H9 (cell line): Measurements from ENCODE around the gene AKAP7. TPM values are rescaled to one million over a fixed set of nuclear protein-coding genes. Genes with fewer than 3 reads are reported as not detected.
A peak's percentile ranks its signal among the peaks of the same experiment; 100 is the strongest.

Source experiments
- DNase-seq: peaks from one replicate; pipeline ENCODE4 v3.0.0-alpha.2; 2017
- H2AFZ ChIP-seq: one replicate; pipeline ENCODE4 v1.6.1; 2013; ENCODE audit warnings: mild to moderate bottlenecking, low read length, control low read depth, moderate library complexity
- H2AK5ac ChIP-seq: 2 replicates; pipeline ENCODE4 v1.6.1; 2013; ENCODE audit warnings: low read length, control low read depth, mixed read lengths; ENCODE audit not compliant: insufficient read length
- H2BK120ac ChIP-seq: one replicate; pipeline ENCODE4 v1.6.1; 2013; ENCODE audit warnings: low read depth, mild to moderate bottlenecking, low read length, control low read depth, inconsistent platforms; ENCODE audit not compliant: poor library complexity, severe bottlenecking
- H2BK12ac ChIP-seq: 2 replicates; pipeline ENCODE4 v1.6.1; 2013; ENCODE audit warnings: low read length, control low read depth, mixed read lengths, low read depth; ENCODE audit not compliant: insufficient read length
- H2BK15ac ChIP-seq: 2 replicates; pipeline ENCODE4 v1.6.1; 2013; ENCODE audit warnings: low read depth, low read length, control low read depth
- H2BK20ac ChIP-seq: one replicate; pipeline ENCODE4 v1.6.1; 2013; ENCODE audit warnings: low read depth, mild to moderate bottlenecking, low read length, control low read depth, inconsistent platforms; ENCODE audit not compliant: poor library complexity, severe bottlenecking
- H2BK5ac ChIP-seq: 2 replicates; pipeline ENCODE4 v1.6.1; 2013; ENCODE audit warnings: low read length, control low read depth, mixed read lengths; ENCODE audit not compliant: insufficient read length
- H3K14ac ChIP-seq: 2 replicates; pipeline ENCODE4 v1.6.1; 2013; ENCODE audit warnings: low read length, control low read depth; ENCODE audit not compliant: insufficient read depth
- H3K18ac ChIP-seq: 2 replicates; pipeline ENCODE4 v1.6.1; 2013; ENCODE audit warnings: low read depth, mild to moderate bottlenecking, mixed read lengths, low read length, control low read depth; ENCODE audit not compliant: insufficient read length
- H3K23ac ChIP-seq: 2 replicates; pipeline ENCODE4 v1.6.1; 2013; ENCODE audit warnings: low read length, control low read depth, mixed read lengths, low read depth; ENCODE audit not compliant: insufficient read length
- H3K23me2 ChIP-seq: 2 replicates; pipeline ENCODE4 v1.6.1; 2013; ENCODE audit warnings: low read depth, mild to moderate bottlenecking, mixed read lengths, low read length, control low read depth; ENCODE audit not compliant: insufficient read length, poor library complexity, severe bottlenecking
- H3K27ac ChIP-seq: 2 replicates; pipeline ENCODE4 v1.5.1; 2013; ENCODE audit warnings: low read length, control low read depth, mixed read lengths, low read depth; ENCODE audit not compliant: insufficient read length
- H3K27me3 ChIP-seq: 2 replicates; pipeline ENCODE4 v1.6.1; 2013; ENCODE audit warnings: low read length, control low read depth, inconsistent platforms; ENCODE audit not compliant: insufficient read depth
- H3K4ac ChIP-seq: 2 replicates; pipeline ENCODE4 v1.6.1; 2013; ENCODE audit warnings: low read depth, mild to moderate bottlenecking, control low read depth, inconsistent platforms, low read length, moderate library complexity
- H3K4me1 ChIP-seq: 2 replicates; pipeline ENCODE4 v1.6.1; 2013; ENCODE audit warnings: low read length, control low read depth, inconsistent platforms; ENCODE audit not compliant: insufficient read depth
- H3K4me2 ChIP-seq: 2 replicates; pipeline ENCODE4 v1.6.1; 2013; ENCODE audit warnings: low read length, control low read depth, mixed read lengths; ENCODE audit not compliant: insufficient read length, insufficient read depth
- H3K56ac ChIP-seq: 2 replicates; pipeline ENCODE4 v1.6.1; 2013; ENCODE audit warnings: low read depth, mild to moderate bottlenecking, mixed read lengths, low read length, control low read depth; ENCODE audit not compliant: insufficient read length
- H3K79me1 ChIP-seq: 2 replicates; pipeline ENCODE4 v1.6.1; 2013; ENCODE audit warnings: low read depth, mild to moderate bottlenecking, moderate library complexity, low read length, control low read depth, inconsistent platforms; ENCODE audit not compliant: insufficient read depth, poor library complexity, severe bottlenecking
- H3K79me2 ChIP-seq: 2 replicates; pipeline ENCODE4 v1.6.1; 2013; ENCODE audit warnings: low read length, control low read depth, inconsistent platforms; ENCODE audit not compliant: insufficient read depth
- H3K9ac ChIP-seq: 2 replicates; pipeline ENCODE4 v1.6.1; 2013; ENCODE audit warnings: low read length, control low read depth, mixed read lengths; ENCODE audit not compliant: insufficient read length; ENCODE audit errors: extremely low read depth
- H3K9me3 ChIP-seq: one replicate; pipeline ENCODE4 v1.6.1; 2013; ENCODE audit warnings: low read depth, low read length, inconsistent platforms; ENCODE audit not compliant: control insufficient read depth
- H3T11ph ChIP-seq: one replicate; pipeline ENCODE4 v1.6.1; 2013; ENCODE audit warnings: mild to moderate bottlenecking, low read length, control low read depth, inconsistent platforms
- H4K20me1 ChIP-seq: one replicate; pipeline ENCODE4 v1.6.1; 2013; ENCODE audit not compliant: control insufficient read depth, insufficient read length, insufficient read depth
- H4K5ac ChIP-seq: 2 replicates; pipeline ENCODE4 v1.6.1; 2013; ENCODE audit warnings: low read depth, mild to moderate bottlenecking, mixed read lengths, low read length, control low read depth; ENCODE audit not compliant: insufficient read length
- H4K8ac ChIP-seq: replicated peaks from 2 replicates; pipeline ENCODE4 v1.6.1; 2013; ENCODE audit warnings: low read length, control low read depth, mixed read lengths, low read depth; ENCODE audit not compliant: insufficient read length
- H4K91ac ChIP-seq: 2 replicates; pipeline ENCODE4 v1.6.1; 2013; ENCODE audit warnings: low read depth, mild to moderate bottlenecking, moderate library complexity, mixed read lengths, low read length, control low read depth; ENCODE audit not compliant: insufficient read length
- H3K27ac Mint-ChIP-seq, 3 experiments: 2 replicates in 2 of 3; 3 replicates in 1 of 3; pipeline ENCODE4 v1.8.0; 2020 to 2021; ENCODE audit warnings: mixed read lengths in 3 of 3, mild to moderate bottlenecking in 1 of 3, moderate library complexity in 1 of 3
- H3K27me3 Mint-ChIP-seq: 2 replicates; pipeline ENCODE4 v1.8.0; 2021; ENCODE audit warnings: low read depth, mild to moderate bottlenecking, moderate library complexity, mixed read lengths
- H3K36me3 Mint-ChIP-seq, 3 experiments: 2 replicates in 2 of 3; 3 replicates in 1 of 3; pipeline ENCODE4 v1.8.0; 2020 to 2021; ENCODE audit warnings: low read depth in 3 of 3, mixed read lengths in 3 of 3; ENCODE audit not compliant: insufficient read depth in 1 of 3
- H3K4me1 Mint-ChIP-seq, 2 experiments: 2 replicates each; pipeline ENCODE4 v1.8.0; 2020; ENCODE audit warnings: mixed read lengths in 2 of 2
- H3K4me3 Mint-ChIP-seq, 2 experiments: 2 replicates in 1 of 2; 3 replicates in 1 of 2; pipeline ENCODE4 v1.8.0; 2020 to 2021; ENCODE audit warnings: mild to moderate bottlenecking in 2 of 2, mixed read lengths in 2 of 2, moderate library complexity in 1 of 2
- H3K9me3 Mint-ChIP-seq, 2 experiments: 2 replicates in 1 of 2; 3 replicates in 1 of 2; pipeline ENCODE4 v1.8.0; 2020; ENCODE audit warnings: mild to moderate bottlenecking in 2 of 2, mixed read lengths in 2 of 2, moderate library complexity in 1 of 2
- WGBS: extraction: QIAGEN DNeasy Blood & Tissue Kit; methylation state at CpG from one replicate; pipeline ENCODE4 v1.1.7; 2013; ENCODE audit warnings: missing lambda C conversion rate, low lambda C conversion rate, mixed read lengths; ENCODE audit not compliant: insufficient read length; ENCODE audit errors: extremely low coverage; 5-methylcytosine and 5-hydroxymethylcytosine counted together
- total RNA-seq: library from RNA; stranded (reverse); gene quantifications from 2 replicates; pipeline ENCODE4 v1.2.1, GENCODE V29; 2021
- TF ChIP-seq, protein P1 (sequence below): fragments of 200-600 bp; sonication (generic); conservative IDR thresholded peaks from 3 replicates; pipeline ENCODE4 v1.8.0; 2021; ENCODE audit warnings: antibody characterized with exemption, mild to moderate bottlenecking

The AKAP7 gene
- total RNA-seq, 1 experiment from 2014 or later, result 9.8 TPM

DNA sequence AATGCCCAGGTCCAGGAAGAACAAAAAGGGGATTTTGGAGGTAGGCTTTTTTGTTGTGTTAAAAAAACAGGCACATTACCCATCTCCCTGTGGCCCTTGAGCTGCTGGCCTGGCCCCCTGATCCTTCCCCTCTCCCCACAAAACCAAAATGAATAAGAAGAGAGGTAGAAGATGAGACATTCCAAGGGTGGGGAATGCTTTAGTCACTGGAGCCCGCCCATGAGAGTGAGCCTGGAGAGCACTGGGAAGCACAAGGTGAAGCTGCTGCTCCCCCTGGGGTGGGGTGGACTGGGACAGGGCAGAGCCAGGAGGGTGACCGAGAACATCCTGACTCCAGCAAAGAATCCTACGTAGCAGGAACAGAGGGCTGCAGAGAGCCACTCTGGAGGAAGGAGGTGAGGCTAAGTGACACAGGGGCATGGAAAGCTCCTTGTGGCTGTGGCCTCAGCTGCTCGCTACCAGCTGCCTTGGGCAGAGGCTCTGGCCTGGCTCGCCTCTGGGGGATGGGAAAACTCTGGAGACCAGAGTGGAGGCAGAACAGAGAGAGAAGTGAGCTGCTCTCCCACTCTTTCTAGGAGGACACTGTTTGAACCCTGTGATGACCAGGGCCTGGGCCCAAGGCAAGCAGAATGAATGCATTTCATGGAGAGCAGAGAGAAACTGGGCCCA is 48.3 kb downstream of the AKAP7 start:
- WGBS, result no CpG with 5 or more reads among the region's 5 CpGs
- Histone ChIP-seq H4K5ac (no peak overlapping the region), H3K9ac (no peak overlapping the region), H3K23ac (no peak overlapping the region), H2AK5ac (no peak overlapping the region), H3K9me3 (no peaks in the 10 kb centered on the region), H3K23me2 (no peaks in the 10 kb centered on the region), H2BK15ac (no peak overlapping the region), H3K79me1 (no peaks in the 10 kb centered on the region), H3K14ac (no peak overlapping the region), H3K27ac (no peak overlapping the region), H3T11ph (no peak overlapping the region), H2BK12ac (no peak overlapping the region), H3K79me2 (no peaks in the 10 kb centered on the region), H3K56ac (no peak overlapping the region), H3K18ac (no peak overlapping the region), H4K8ac (no peak overlapping the region), H4K20me1 (no peaks in the 10 kb centered on the region), H2BK20ac (no peak overlapping the region), H2BK5ac (no peak overlapping the region), H4K91ac (no peak overlapping the region), H3K4me1 (peaks cover 3% of the 10 kb centered on the region; the same call in 1 of the 2 replicates), H2AFZ (no peak overlapping the region), H3K27me3 (no peaks in the 10 kb centered on the region), H3K4me2 (no peak overlapping the region), H3K4ac (no peak overlapping the region), H2BK120ac (no peak overlapping the region)
- no peaks in the 10 kb centered on the region; the same call in 1 of the 2 replicates for H3K27me3 Mint-ChIP-seq
- TF ChIP-seq, protein P1, sequence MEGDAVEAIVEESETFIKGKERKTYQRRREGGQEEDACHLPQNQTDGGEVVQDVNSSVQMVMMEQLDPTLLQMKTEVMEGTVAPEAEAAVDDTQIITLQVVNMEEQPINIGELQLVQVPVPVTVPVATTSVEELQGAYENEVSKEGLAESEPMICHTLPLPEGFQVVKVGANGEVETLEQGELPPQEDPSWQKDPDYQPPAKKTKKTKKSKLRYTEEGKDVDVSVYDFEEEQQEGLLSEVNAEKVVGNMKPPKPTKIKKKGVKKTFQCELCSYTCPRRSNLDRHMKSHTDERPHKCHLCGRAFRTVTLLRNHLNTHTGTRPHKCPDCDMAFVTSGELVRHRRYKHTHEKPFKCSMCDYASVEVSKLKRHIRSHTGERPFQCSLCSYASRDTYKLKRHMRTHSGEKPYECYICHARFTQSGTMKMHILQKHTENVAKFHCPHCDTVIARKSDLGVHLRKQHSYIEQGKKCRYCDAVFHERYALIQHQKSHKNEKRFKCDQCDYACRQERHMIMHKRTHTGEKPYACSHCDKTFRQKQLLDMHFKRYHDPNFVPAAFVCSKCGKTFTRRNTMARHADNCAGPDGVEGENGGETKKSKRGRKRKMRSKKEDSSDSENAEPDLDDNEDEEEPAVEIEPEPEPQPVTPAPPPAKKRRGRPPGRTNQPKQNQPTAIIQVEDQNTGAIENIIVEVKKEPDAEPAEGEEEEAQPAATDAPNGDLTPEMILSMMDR, result no peak
- H3K4me1 Mint-ChIP-seq, result peaks cover 13 to 15% of the 10 kb centered on the region in 2 experiments
- H3K9me3 Mint-ChIP-seq, result peaks cover 5 to 7% of the 10 kb centered on the region in 2 experiments; a peak in 1 of 5 replicates
- peak overlapping the region in 2 of 3 experiments; percentile 86 to 97; a peak in 5 of 7 replicates for H3K27ac Mint-ChIP-seq
- H3K36me3 Mint-ChIP-seq, result peaks cover 14 to 23% (median 20%) of the 10 kb centered on the region in 3 experiments
- no peak overlapping the region for H3K4me3 Mint-ChIP-seq
- peak; percentile 65 for DNase-seq
